HEK293T (cell line): ENCODE measurements around the gene QSOX1.

ENCODE experiments used
- CTCF ChIA-PET: fragments of 350-600 bp; formaldehyde crosslinking; extraction: SDS; loops from one replicate; lab custom pipeline; 2021; ENCODE audit warnings: antibody characterized with exemption, inconsistent platforms; lab: Yijun Ruan, JAX
- POLR2A ChIA-PET: fragments of 350-600 bp; formaldehyde crosslinking; extraction: SDS; loops from one replicate; lab custom pipeline; 2020; ENCODE audit warnings: antibody characterized with exemption, inconsistent platforms; lab: Yijun Ruan, JAX
- DNase-seq: peaks from one replicate; pipeline ENCODE4 v3.0.0; 2012; ENCODE audit warnings: mixed read lengths; ENCODE audit errors: extremely low spot score
- ARNT ChIP-seq: fragments of 450-650 bp; IDR thresholded peaks from 2 replicates; pipeline ENCODE4 v1.6.1; 2017; ENCODE audit warnings: mild to moderate bottlenecking
- BHLHE40 ChIP-seq: fragments of 450-650 bp; IDR thresholded peaks from 2 replicates; pipeline ENCODE4 v1.6.1; 2016; ENCODE audit warnings: mild to moderate bottlenecking, moderate library complexity, borderline replicate concordance
- CTBP1 ChIP-seq: fragments of 450-650 bp; IDR thresholded peaks from 2 replicates; pipeline ENCODE4 v1.6.1; 2016; ENCODE audit warnings: borderline replicate concordance
- ELF4 ChIP-seq: fragments of 450-650 bp; IDR thresholded peaks from 2 replicates; pipeline ENCODE4 v1.6.1; 2017; ENCODE audit warnings: antibody characterized with exemption
- FOXA1 ChIP-seq: fragments of 450-650 bp; IDR thresholded peaks from 2 replicates; pipeline ENCODE4 v1.6.1; 2016; ENCODE audit warnings: mild to moderate bottlenecking
- FOXK2 ChIP-seq: fragments of 450-650 bp; IDR thresholded peaks from 2 replicates; pipeline ENCODE4 v1.6.1; 2016; ENCODE audit warnings: mild to moderate bottlenecking
- FOXM1 ChIP-seq: fragments of 450-650 bp; IDR thresholded peaks from 2 replicates; pipeline ENCODE4 v1.6.1; 2017; ENCODE audit warnings: mild to moderate bottlenecking, borderline replicate concordance
- HDGF ChIP-seq: fragments of 450-650 bp; IDR thresholded peaks from 2 replicates; pipeline ENCODE4 v1.6.1; 2017; ENCODE audit warnings: antibody characterized with exemption, borderline replicate concordance
- L3MBTL2 ChIP-seq: fragments of 450-650 bp; conservative IDR thresholded peaks from 2 replicates; pipeline ENCODE4 v1.6.1; 2016; ENCODE audit warnings: mild to moderate bottlenecking
- LEF1 ChIP-seq: fragments of 450-650 bp; IDR thresholded peaks from 2 replicates; pipeline ENCODE4 v1.6.1; 2017; ENCODE audit warnings: mild to moderate bottlenecking, borderline replicate concordance
- NFRKB ChIP-seq: fragments of 450-650 bp; IDR thresholded peaks from 2 replicates; pipeline ENCODE4 v1.6.1; 2016; ENCODE audit warnings: mild to moderate bottlenecking, moderate library complexity
- SP1 ChIP-seq: fragments of 450-650 bp; IDR thresholded peaks from 2 replicates; pipeline ENCODE4 v1.6.1; 2017
- SUZ12 ChIP-seq: fragments of 450-650 bp; IDR thresholded peaks from 2 replicates; pipeline ENCODE4 v1.6.1; 2016; ENCODE audit warnings: mild to moderate bottlenecking
- TARDBP ChIP-seq: fragments of 450-650 bp; IDR thresholded peaks from 2 replicates; pipeline ENCODE4 v1.6.1; 2016
- ZNF384 ChIP-seq: fragments of 450-650 bp; IDR thresholded peaks from 2 replicates; pipeline ENCODE4 v1.6.1; 2016
- TF ChIP-seq, protein P1 (sequence below): fragments of 450-650 bp; IDR thresholded peaks from 2 replicates; pipeline ENCODE4 v1.6.1; 2016

QSOX1 gene

DNA sequence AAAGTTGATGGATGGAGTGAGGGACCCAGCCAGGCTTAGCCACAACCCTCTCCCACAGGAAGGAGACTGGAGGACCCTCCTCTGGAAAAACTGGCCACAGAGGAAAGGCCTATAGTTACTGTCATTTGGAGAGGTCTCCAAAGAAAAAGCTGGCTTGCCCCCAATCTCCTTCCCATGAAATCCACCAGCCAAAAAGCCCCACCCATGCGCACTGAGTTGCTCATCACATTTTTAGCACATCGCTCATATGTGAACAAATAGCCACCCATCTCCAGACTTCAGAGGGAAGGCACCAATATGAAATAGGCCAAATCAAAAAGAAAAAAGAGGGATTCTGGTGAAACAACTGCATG lies 36.9 kb upstream of the QSOX1 start:
- no peak for DNase-seq
- no peak for TF ChIP-seq BHLHE40
- no peak for TF ChIP-seq ZNF384
- TF ChIP-seq FOXK2, result no peak
- TF ChIP-seq ELF4, result no peak
- no peak for TF ChIP-seq NFRKB
- no peak for TF ChIP-seq ARNT
- TF ChIP-seq CTBP1, result no peak
- no peak for TF ChIP-seq FOXM1
- TF ChIP-seq TARDBP, result no peak
- TF ChIP-seq, protein P1, sequence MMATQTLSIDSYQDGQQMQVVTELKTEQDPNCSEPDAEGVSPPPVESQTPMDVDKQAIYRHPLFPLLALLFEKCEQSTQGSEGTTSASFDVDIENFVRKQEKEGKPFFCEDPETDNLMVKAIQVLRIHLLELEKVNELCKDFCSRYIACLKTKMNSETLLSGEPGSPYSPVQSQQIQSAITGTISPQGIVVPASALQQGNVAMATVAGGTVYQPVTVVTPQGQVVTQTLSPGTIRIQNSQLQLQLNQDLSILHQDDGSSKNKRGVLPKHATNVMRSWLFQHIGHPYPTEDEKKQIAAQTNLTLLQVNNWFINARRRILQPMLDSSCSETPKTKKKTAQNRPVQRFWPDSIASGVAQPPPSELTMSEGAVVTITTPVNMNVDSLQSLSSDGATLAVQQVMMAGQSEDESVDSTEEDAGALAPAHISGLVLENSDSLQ, result no peak
- TF ChIP-seq L3MBTL2, result no peak
- no peak for TF ChIP-seq SUZ12
- no peak for TF ChIP-seq FOXA1
- TF ChIP-seq LEF1, result no peak
- TF ChIP-seq HDGF, result no peak
- ChIA-PET POLR2A (no interaction called here), CTCF (no interaction called here)

GRCh38 chr1:180119837-180120236 lies 34.8 kb upstream of the QSOX1 start:
- ChIA-PET CTCF (interaction anchor here (0.7 kb wide), 1 partner anchor 15 kb away, joined by 3 read pairs; no protein-coding TSS in a partner anchor), POLR2A (no interaction called here)
- DNase-seq, result no peak
- TF ChIP-seq HDGF (no peak), LEF1 (no peak), NFRKB (no peak), FOXK2 (no peak), ZNF384 (no peak), FOXA1 (no peak), TARDBP (no peak), ELF4 (no peak), SP1 (no peak), FOXM1 (no peak), BHLHE40 (no peak), SUZ12 (no peak)
- TF ChIP-seq, protein P1, result no peak

- POLR2A ChIA-PET, result no interaction called here
- DNase-seq, result no peak
- no peak for TF ChIP-seq FOXM1
- no peak for TF ChIP-seq ZNF384
- TF ChIP-seq ELF4, result no peak
- no peak for TF ChIP-seq ARNT
- TF ChIP-seq FOXK2, result no peak
- no peak for TF ChIP-seq SUZ12
- no peak for TF ChIP-seq L3MBTL2
- TF ChIP-seq SP1, result no peak
- no peak for TF ChIP-seq LEF1
- TF ChIP-seq FOXA1, result no peak
- TF ChIP-seq TARDBP, result no peak
- TF ChIP-seq BHLHE40, result no peak
- TF ChIP-seq HDGF, result no peak
- TF ChIP-seq NFRKB, result no peak
- TF ChIP-seq, protein P1, result no peak
- no peak for TF ChIP-seq CTBP1
- CTCF ChIA-PET, result no interaction called here
Measured at GRCh38 chr1:180123463-180123936, 31.2 kb upstream of the QSOX1 start.

GRCh38 chr1:180130651-180131050 lies 24.0 kb upstream of the QSOX1 start:
- no peak for DNase-seq
- POLR2A ChIA-PET, result interaction anchor here (1.4 kb wide), 1 partner anchor 24 kb away, joined by 4 read pairs; the partner anchor contains the start of gene QSOX1
- TF ChIP-seq SUZ12, result no peak
- TF ChIP-seq BHLHE40, result no peak
- TF ChIP-seq, protein P1, result no peak
- no peak for TF ChIP-seq NFRKB
- no peak for TF ChIP-seq FOXK2
- TF ChIP-seq ELF4, result no peak
- TF ChIP-seq CTBP1, result no peak
- no peak for TF ChIP-seq TARDBP
- TF ChIP-seq ZNF384, result no peak
- TF ChIP-seq FOXA1, result no peak
- no peak for TF ChIP-seq FOXM1
- no peak for TF ChIP-seq ARNT
- CTCF ChIA-PET, result no interaction called here

DNA sequence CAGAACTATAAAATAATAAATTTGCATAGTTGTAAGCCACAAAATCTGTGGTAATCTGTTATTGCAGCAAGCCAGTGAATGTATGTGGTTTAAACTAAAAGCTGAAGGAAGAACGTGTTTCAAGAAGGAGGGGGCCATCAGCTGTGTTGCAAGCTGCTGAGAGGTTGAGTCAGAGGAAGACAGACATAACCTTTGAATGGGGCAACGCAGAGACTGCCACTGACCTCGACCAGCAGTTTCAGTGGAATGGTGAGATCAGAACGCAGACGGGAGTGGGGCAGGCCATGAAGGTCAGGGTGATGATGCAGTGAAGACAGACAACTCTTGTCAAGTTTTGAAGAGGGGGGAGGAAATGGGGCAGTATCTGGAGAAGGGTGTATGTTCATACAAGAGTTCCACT lies 23.2 kb upstream of the QSOX1 start:
- DNase-seq, result no peak
- ChIA-PET CTCF (no interaction called here), POLR2A (interaction anchor here (1.4 kb wide), 1 partner anchor 23 kb away, joined by 4 read pairs; the partner anchor contains the start of gene QSOX1)
- TF ChIP-seq NFRKB (no peak), SP1 (no peak), L3MBTL2 (no peak), HDGF (no peak), CTBP1 (no peak), TARDBP (no peak), ARNT (no peak), SUZ12 (no peak), ELF4 (no peak), BHLHE40 (no peak), LEF1 (no peak), ZNF384 (no peak), FOXA1 (no peak), FOXM1 (no peak)
- TF ChIP-seq, protein P1, result no peak
